ENCODE measurements around the gene SH2D3C. TPM values are rescaled to one million over a fixed set of nuclear protein-coding genes. Genes with fewer than 3 reads are reported as not detected.

The SH2D3C gene
- total and polyA plus RNA-seq, 9 of the 15 experiments (the other 6 are each of a cell fraction or from before 2014, with no cell fraction given), result 0.03 to 1.2 (median 0.22) TPM; not detected in 1

DNA sequence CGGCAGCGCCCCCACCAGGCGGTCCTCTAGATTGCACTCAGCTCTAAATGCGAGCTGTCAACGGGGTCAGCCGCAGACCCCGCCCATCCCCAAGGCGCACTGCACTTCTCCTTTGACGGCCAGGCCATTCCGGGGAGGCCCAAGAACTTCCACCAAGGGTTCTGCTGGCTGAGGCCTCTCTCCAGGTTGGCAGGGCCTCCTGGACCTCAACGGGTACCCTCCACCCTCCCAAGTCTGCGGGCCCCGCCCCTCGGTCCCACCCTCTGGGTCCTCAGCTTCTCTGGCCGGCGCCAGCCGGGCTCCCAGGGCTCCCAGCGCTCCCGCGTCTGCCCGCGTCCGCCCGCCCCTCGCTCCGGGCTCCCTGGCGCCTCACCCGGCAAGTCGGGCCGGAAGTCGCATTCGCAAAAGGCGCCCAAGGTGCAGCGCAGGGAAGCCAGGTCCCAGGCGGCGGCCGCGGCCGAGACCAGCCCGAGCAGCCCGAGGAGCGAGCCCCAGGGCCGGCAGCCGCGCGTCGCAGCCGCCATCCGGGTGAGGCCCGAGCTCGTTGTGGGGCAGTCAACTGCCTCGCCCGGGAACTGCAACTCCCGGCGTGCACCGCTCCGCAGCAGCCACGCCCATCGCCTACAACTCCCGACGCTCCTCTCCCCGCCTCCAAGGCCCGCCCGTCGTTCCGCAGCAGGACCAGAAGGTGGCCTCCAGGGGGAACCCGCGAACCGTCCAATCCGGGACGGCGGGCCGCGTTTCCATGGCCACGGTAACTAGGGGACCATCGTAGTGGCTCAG is 43.5 kb downstream of the SH2D3C start, which contains the start of gene TOR2A:
TOR2A (minus strand) TSS at position 548 of the 783 bp plus-strand sequence; CDS start at position 524, 24 bp downstream.
- Histone ChIP-seq H3K27me3 (ENCODE audit: control insufficient read depth in 2 of 2, insufficient read depth in 2 of 2, low read length in 2 of 2) (no peaks in the 10 kb centered on the region), H3K79me2 (ENCODE audit: control insufficient read depth, insufficient read depth, low read length) (peaks cover 4% of the 10 kb centered on the region; the same call in 2 of the 3 replicates), H3K9me1 (ENCODE audit: control insufficient read depth, insufficient read depth, low read length) (no peaks in the 10 kb centered on the region), H2AFZ (ENCODE audit: low read depth, low read length) (peak within 1 kb of the TSS; percentile 98), H4K20me1 (replicated peaks; ENCODE audit: control insufficient read depth, insufficient read depth, low read length) (no peaks in the 10 kb centered on the region; the same call in 1 of the 2 replicates), H3K4me2 (ENCODE audit: insufficient read depth, low read length) (peak within 1 kb of the TSS; percentile 79), H3K9ac (ENCODE audit: insufficient read depth in 1 of 2, low read depth in 2 of 2, low read length in 2 of 2) (peak within 1 kb of the TSS; percentile 75 to 92), H3K4me3 (peak within 1 kb of the TSS; percentile 74), H3K9me3 (replicated peaks; ENCODE audit: control insufficient read depth, insufficient read depth, low read depth, low read length) (no peaks in the 10 kb centered on the region), H3K36me3 (ENCODE audit: control insufficient read depth, insufficient read depth, low read length) (no peaks in the 10 kb centered on the region), H3K27ac (ENCODE audit: extremely low read depth, low read depth, low read length) (peak within 1 kb of the TSS; percentile 87), H3K4me1 (replicated peaks in 1 of 2; ENCODE audit: control insufficient read depth in 2 of 2, insufficient read depth in 2 of 2, low read length in 2 of 2) (peaks cover 7 to 43% of the 10 kb centered on the region in 2 experiments; a peak in 4 of 5 replicates)
- DNase-seq (ENCODE audit: extremely low read depth in 1 of 4, low spot score in 3 of 4) (peak; percentile 95 to 98 (median 97)), FAIRE-seq (peak; percentile 92), ATAC-seq (peak; percentile 98)
- BruUV-seq (replicated peaks), result no TSS peak
- in situ Hi-C loops (cut with MboI) (loop anchor here (5.0 to 10.0 kb wide), 5 partner anchors 47 to 233 kb away; partner anchors contain the start of gene ST6GALNAC4), intact Hi-C loops (cut with micrococcal nuclease) (loop anchor here (1.0 to 10.0 kb wide), 8 partner anchors 50 to 300 kb away; no protein-coding TSS in a partner anchor)
- under 1% methylated on average over 62 of the region's 76 CpGs for WGBS (ENCODE audit: insufficient coverage, low coverage, missing lambda C conversion rate)
- CTCF ChIA-PET (ENCODE audit: low intra/inter-chr PET ratio), result interaction anchor here (0.6 to 3.4 kb wide), 15 partner anchors 50 to 530 kb away, joined by 3 to 49 read pairs (median 4); partner anchors contain the start of genes CDK9 and ST6GALNAC4
- POLR2A ChIA-PET, result interaction anchor here (0.5 to 1.4 kb wide), 17 partner anchors 9 to 627 kb away, joined by 3 to 6 read pairs (median 3); partner anchors contain the start of genes PTRH1 and TTC16
- peak; percentile 73 for TF ChIP-seq POU5F1 (IDR thresholded peaks at IDR 0.05; ENCODE audit: borderline replicate concordance, low read depth, low read length, partially characterized antibody)
- TF ChIP-seq, protein P1, sequence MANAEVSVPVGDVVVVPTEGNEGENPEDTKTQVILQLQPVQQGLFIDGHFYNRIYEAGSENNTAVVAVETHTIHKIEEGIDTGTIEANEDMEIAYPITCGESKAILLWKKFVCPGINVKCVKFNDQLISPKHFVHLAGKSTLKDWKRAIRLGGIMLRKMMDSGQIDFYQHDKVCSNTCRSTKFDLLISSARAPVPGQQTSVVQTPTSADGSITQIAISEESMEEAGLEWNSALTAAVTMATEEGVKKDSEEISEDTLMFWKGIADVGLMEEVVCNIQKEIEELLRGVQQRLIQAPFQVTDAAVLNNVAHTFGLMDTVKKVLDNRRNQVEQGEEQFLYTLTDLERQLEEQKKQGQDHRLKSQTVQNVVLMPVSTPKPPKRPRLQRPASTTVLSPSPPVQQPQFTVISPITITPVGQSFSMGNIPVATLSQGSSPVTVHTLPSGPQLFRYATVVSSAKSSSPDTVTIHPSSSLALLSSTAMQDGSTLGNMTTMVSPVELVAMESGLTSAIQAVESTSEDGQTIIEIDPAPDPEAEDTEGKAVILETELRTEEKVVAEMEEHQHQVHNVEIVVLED (CRISPR knock-in tag; IDR thresholded peaks at IDR 0.05), result peak; percentile 49; the same call in 1 of the 2 replicates
- TF ChIP-seq ZNF175 (CRISPR knock-in tag; IDR thresholded peaks at IDR 0.05; ENCODE audit: low read depth), result peak; percentile 81
- no peak for TF ChIP-seq HNRNPL (IDR thresholded peaks at IDR 0.05; ENCODE audit: low read depth, low read length)
- TF ChIP-seq MCM7 (IDR thresholded peaks at IDR 0.05), result no peak
- peak; percentile 66 for TF ChIP-seq EP400 (IDR thresholded peaks at IDR 0.05)
- no peak for TF ChIP-seq PHB2 (IDR thresholded peaks at IDR 0.05; ENCODE audit: low read depth)
- peak; percentile 56; the same call in 1 of the 2 replicates for TF ChIP-seq ZBTB33 (CRISPR knock-in tag; IDR thresholded peaks at IDR 0.05)
- TF ChIP-seq FOXK1 (CRISPR knock-in tag; IDR thresholded peaks at IDR 0.05; ENCODE audit: borderline replicate concordance), result peak; percentile 61; the same call in 1 of the 2 replicates
- TF ChIP-seq, protein P2, sequence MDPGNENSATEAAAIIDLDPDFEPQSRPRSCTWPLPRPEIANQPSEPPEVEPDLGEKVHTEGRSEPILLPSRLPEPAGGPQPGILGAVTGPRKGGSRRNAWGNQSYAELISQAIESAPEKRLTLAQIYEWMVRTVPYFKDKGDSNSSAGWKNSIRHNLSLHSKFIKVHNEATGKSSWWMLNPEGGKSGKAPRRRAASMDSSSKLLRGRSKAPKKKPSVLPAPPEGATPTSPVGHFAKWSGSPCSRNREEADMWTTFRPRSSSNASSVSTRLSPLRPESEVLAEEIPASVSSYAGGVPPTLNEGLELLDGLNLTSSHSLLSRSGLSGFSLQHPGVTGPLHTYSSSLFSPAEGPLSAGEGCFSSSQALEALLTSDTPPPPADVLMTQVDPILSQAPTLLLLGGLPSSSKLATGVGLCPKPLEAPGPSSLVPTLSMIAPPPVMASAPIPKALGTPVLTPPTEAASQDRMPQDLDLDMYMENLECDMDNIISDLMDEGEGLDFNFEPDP (CRISPR knock-in tag; IDR thresholded peaks at IDR 0.05), result no peak
- TF ChIP-seq TBP (optimal IDR thresholded peaks at IDR 0.05; ENCODE audit: low read depth, low read length), result peak; percentile 84
- TF ChIP-seq U2AF1 (optimal IDR thresholded peaks at IDR 0.05; ENCODE audit: low read depth, low read length), result peak; percentile 71
- TF ChIP-seq ZBTB9 (CRISPR knock-in tag; IDR thresholded peaks at IDR 0.05), result 0 out of 2 replicates have a peak, but pooled peaks have one; percentile 77
- TF ChIP-seq HNRNPUL1 (IDR thresholded peaks at IDR 0.05; ENCODE audit: low read length), result no peak

Data from K562 (cell line).